Measurements from ENCODE around the gene MISP3.

Gene MISP3

GRCh38 chr19:14085309-14085995, 12.9 kb downstream of the MISP3 start, which contains the start of gene C19orf67:
Gene C19orf67, minus strand, starts transcription at chr19:14085783. Its CDS starts 156 bp downstream, at chr19:14085627.
- DNase-seq (ENCODE audit: low spot score), result no peak
- TF ChIP-seq CTCF (IDR thresholded peaks at IDR 0.05; ENCODE audit: extremely low read depth, missing control alignments), result no peak

GRCh38 chr19:14086098-14086497, 13.5 kb downstream of the MISP3 start:
- no peak for TF ChIP-seq CTCF (IDR thresholded peaks at IDR 0.05; ENCODE audit: extremely low read depth, missing control alignments)
- no peak for DNase-seq (ENCODE audit: low spot score)

GRCh38 chr19:14088634-14089411, 16.2 kb downstream of the MISP3 start:
- TF ChIP-seq CTCF (IDR thresholded peaks at IDR 0.05; ENCODE audit: extremely low read depth, missing control alignments), result no peak
- peak; percentile 9 for DNase-seq (ENCODE audit: low spot score)

GRCh38 chr19:14089412-14089661, 16.8 kb downstream of the MISP3 start:
- DNase-seq (ENCODE audit: low spot score), result peak; percentile 41
- no peak for TF ChIP-seq CTCF (IDR thresholded peaks at IDR 0.05; ENCODE audit: extremely low read depth, missing control alignments)

- TF ChIP-seq CTCF (IDR thresholded peaks at IDR 0.05; ENCODE audit: extremely low read depth, missing control alignments), result peak; percentile 10
- DNase-seq (ENCODE audit: low spot score), result peak; percentile 72
Measured at GRCh38 chr19:14089662-14090508, 17.3 kb downstream of the MISP3 start.

GRCh38 chr19:14090509-14091080, 18.0 kb downstream of the MISP3 start, which contains the start of gene SAMD1:
Gene SAMD1, minus strand, starts transcription at chr19:14090751.
- DNase-seq (ENCODE audit: low spot score), result peak; percentile 96

More at GRCh38 chr19:14090509-14091080, 18.0 kb downstream of the MISP3 start, which contains the start of gene SAMD1:
- TF ChIP-seq CTCF (IDR thresholded peaks at IDR 0.05; ENCODE audit: extremely low read depth, missing control alignments), result no peak
